OCI-LY7 (cell line): Measurements from ENCODE around the gene SELPLG. TPM values are rescaled to one million over a fixed set of nuclear protein-coding genes. Genes with fewer than 3 reads are reported as not detected.

ENCODE experiments used
- BruUV-seq: library from RNA; stranded (reverse); fragments of 400-500 nt; replicated peaks from 2 replicates; lab custom pipeline; 2021; lab: Mats Ljungman, UMichigan
- CTCF ChIA-PET: fragments of 300-600 bp; sonication (Branson Sonifier 250); formaldehyde crosslinking; loops from one replicate; lab custom pipeline; 2022; ENCODE audit warnings: antibody characterized with exemption; ENCODE audit not compliant: unreplicated experiment; lab: Charles Lee
- POLR2A ChIA-PET: fragments of 300-600 bp; sonication (Branson Sonifier 250); formaldehyde crosslinking; loops from one replicate; lab custom pipeline; 2022; ENCODE audit warnings: antibody characterized with exemption; lab: Charles Lee
- DNase-seq: peaks from one replicate; pipeline ENCODE4 v3.0.0-alpha.2; 2015; ENCODE audit warnings: low spot score
- H2AFZ ChIP-seq: fragments of 200-600 bp; sonication (generic), shearing (Covaris generic); 2 replicates; pipeline ENCODE4 v1.6.1; 2014; ENCODE audit warnings: mild to moderate bottlenecking, antibody characterized with exemption, low read length, moderate library complexity
- H3K27ac ChIP-seq: fragments of 200-600 bp; sonication (generic); 2 replicates; pipeline ENCODE4 v1.5.1; 2014; ENCODE audit warnings: mixed run types, low read depth, mild to moderate bottlenecking, moderate library complexity, low read length, inconsistent platforms; ENCODE audit not compliant: poor library complexity, severe bottlenecking
- H3K36me3 ChIP-seq: fragments of 200-600 bp; sonication (generic); 2 replicates; pipeline ENCODE4 v1.6.1; 2014; ENCODE audit warnings: mild to moderate bottlenecking, antibody characterized with exemption, low read length, moderate library complexity, mixed read lengths; ENCODE audit not compliant: insufficient read depth
- H3K4me1 ChIP-seq: fragments of 200-600 bp; sonication (generic); 2 replicates; pipeline ENCODE4 v1.5.1; 2014; ENCODE audit warnings: mild to moderate bottlenecking, low read length; ENCODE audit not compliant: insufficient read depth, poor library complexity, severe bottlenecking
- H3K4me2 ChIP-seq: fragments of 200-600 bp; sonication (generic); 2 replicates; pipeline ENCODE4 v1.6.1; 2014; ENCODE audit warnings: mild to moderate bottlenecking, low read length
- H3K4me3 ChIP-seq: fragments of 200-600 bp; sonication (generic); 2 replicates; pipeline ENCODE4 v1.5.1; 2014; ENCODE audit warnings: mild to moderate bottlenecking, low read depth, low read length; ENCODE audit not compliant: poor library complexity, severe bottlenecking
- H3K79me2 ChIP-seq: fragments of 200-600 bp; sonication (generic); 2 replicates; pipeline ENCODE4 v1.6.1; 2016; ENCODE audit warnings: low read depth, mild to moderate bottlenecking, low read length, moderate library complexity, mixed read lengths; ENCODE audit not compliant: insufficient read depth
- H3K9me2 ChIP-seq: fragments of 200-600 bp; sonication (generic); 2 replicates; pipeline ENCODE4 v1.6.1; 2016; ENCODE audit warnings: mild to moderate bottlenecking, low read length, mixed read lengths; ENCODE audit not compliant: insufficient read depth
- H3K9me3 ChIP-seq: fragments of 200-600 bp; sonication (generic); 2 replicates; pipeline ENCODE4 v1.6.1; 2014; ENCODE audit warnings: mild to moderate bottlenecking, mixed run types, low read length, mixed read lengths
- H4K20me1 ChIP-seq: fragments of 200-600 bp; sonication (generic); 2 replicates; pipeline ENCODE4 v1.6.1; 2014; ENCODE audit warnings: mild to moderate bottlenecking, antibody characterized with exemption, low read length, moderate library complexity, mixed read lengths; ENCODE audit not compliant: insufficient read depth
- CTCF ChIP-seq: fragments of 200-600 bp; sonication (generic); conservative IDR thresholded peaks from 2 replicates; pipeline ENCODE4 v1.5.1; 2014; ENCODE audit warnings: mild to moderate bottlenecking, antibody characterized with exemption, low read length, moderate library complexity, mixed read lengths
- EZH2phosphoT487 ChIP-seq: fragments of 200-600 bp; sonication (generic); IDR thresholded peaks from 2 replicates; pipeline ENCODE4 v1.6.1; 2018; ENCODE audit warnings: low read depth, borderline replicate concordance, mild to moderate bottlenecking, mixed run types, antibody characterized with exemption, low read length, moderate library complexity, mixed read lengths
- intact Hi-C: fragments of 100-400 bp; cut with micrococcal nuclease; formaldehyde crosslinking; loops from one replicate; pipeline ENCODE4 v1.10.0; 2022; ENCODE audit not compliant: unreplicated experiment
- total RNA-seq, 2 experiments: library from RNA; depleted of rRNA in 1 of 2; stranded (reverse); fragments of >200 nt in 1 of 2; shearing (Covaris generic) in 1 of 2; gene quantifications; 2 replicates each; pipeline ENCODE4 v1.2.3, GENCODE V29; 2014 to 2022

Gene SELPLG
- total RNA-seq, 2 experiments from 2014 or later = 20.0 to 21.0 TPM

- ChIA-PET POLR2A (interaction anchor here (0.6 to 4.1 kb wide), 11 partner anchors 7 to 123 kb away, joined by 3 to 38 read pairs (median 6); partner anchors contain the start of gene SELPLG), CTCF (no interaction called here)
- Histone ChIP-seq H3K4me2 (no peak overlapping the region), H3K79me2 (peaks cover 14% of the 10 kb centered on the region; the same call in 1 of the 2 replicates), H4K20me1 (no peaks in the 10 kb centered on the region), H3K36me3 (peaks cover 79% of the 10 kb centered on the region), H3K4me1 (peaks cover 82% of the 10 kb centered on the region), H3K27ac (peak overlapping the region; percentile 31), H3K9me3 (no peaks in the 10 kb centered on the region), H3K4me3 (no peak overlapping the region), H3K9me2 (no peaks in the 10 kb centered on the region), H2AFZ (no peak overlapping the region)
- intact Hi-C loops = no loop called here
- DNase-seq = no peak
- BruUV-seq = no TSS peak
- no peak for TF ChIP-seq CTCF
- no peak for TF ChIP-seq EZH2phosphoT487
Measured at GRCh38 chr12:108645686-108646599, 12.2 kb upstream of the SELPLG start.

DNA sequence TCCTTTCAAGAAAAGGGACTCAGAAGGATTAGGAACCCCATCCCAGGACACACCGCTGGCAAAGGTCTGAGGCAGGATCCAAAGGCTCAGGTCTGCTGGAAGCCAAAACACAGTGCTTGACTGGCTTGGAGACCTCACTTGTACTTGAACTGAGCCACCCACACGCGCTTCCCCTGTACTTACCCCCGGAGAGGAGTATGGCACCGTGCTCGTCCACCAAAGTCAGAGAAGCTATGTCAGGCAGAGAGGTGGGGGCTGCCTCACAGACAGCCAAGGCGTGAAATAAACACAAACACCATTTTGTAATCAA lies 11.1 kb upstream of the SELPLG start:
- Histone ChIP-seq H3K9me3 (no peaks in the 10 kb centered on the region), H3K4me2 (no peak overlapping the region), H3K4me3 (no peak overlapping the region), H4K20me1 (no peaks in the 10 kb centered on the region), H2AFZ (no peak overlapping the region), H3K9me2 (no peaks in the 10 kb centered on the region), H3K27ac (peak overlapping the region; percentile 0), H3K79me2 (peaks cover 15% of the 10 kb centered on the region; the same call in 1 of the 2 replicates), H3K4me1 (peaks cover 83% of the 10 kb centered on the region), H3K36me3 (peaks cover 71% of the 10 kb centered on the region)
- intact Hi-C loops = no loop called here
- ChIA-PET POLR2A (interaction anchor here (0.6 to 4.1 kb wide), 8 partner anchors 9 to 125 kb away, joined by 3 to 38 read pairs (median 6); partner anchors contain the start of gene SELPLG), CTCF (no interaction called here)
- BruUV-seq = no TSS peak
- TF ChIP-seq EZH2phosphoT487 (no peak), CTCF (no peak)
- no peak for DNase-seq
